Motor neuron (in vitro differentiated cells): ENCODE data around the gene KIAA0825. TPM values are rescaled to one million over a fixed set of nuclear protein-coding genes. Genes with fewer than 3 reads are reported as not detected.
"Not testable (repeated sequence)": the region's sequence is repeated elsewhere in the genome, so short reads cannot be mapped to it uniquely, and the experiment has no call there.

ENCODE experiments used
- ATAC-seq, 8 experiments: fragments of 200-7000 bp; cut with Tn5 transposase; replicated peaks in 6 of 8; 2 replicates each; pipeline ENCODE4 v1.8.0; 2021; ENCODE audit warnings: mild to moderate bottlenecking in 8 of 8, moderate library complexity in 8 of 8
- H3K27ac ChIP-seq, 2 donors: fragments of 250-450 bp; sonication (Bioruptor Pico); 2 replicates each; pipeline ENCODE4 v1.9.0; 2021; ENCODE audit warnings: antibody characterized with exemption in 2 of 2, mild to moderate bottlenecking in 2 of 2, moderate library complexity in 1 of 2
- H3K4me1 ChIP-seq, 2 donors: fragments of 250-450 bp; sonication (Bioruptor Pico); replicated peaks in 1 of 2; 2 replicates each; pipeline ENCODE4 v1.6.1; 2021; ENCODE audit warnings: antibody characterized with exemption in 2 of 2, mild to moderate bottlenecking in 2 of 2, moderate library complexity in 1 of 2
- H3K4me3 ChIP-seq, 5 donors: fragments of 250-450 bp; sonication (Bioruptor Pico); 2 replicates each; pipeline ENCODE4 v1.9.0; 2021; ENCODE audit warnings: antibody characterized with exemption in 5 of 5, mild to moderate bottlenecking in 5 of 5, moderate library complexity in 4 of 5
- WGBS, 10 experiments: fragments of 450-650 bp; shearing (Covaris generic); methylation state at CpG; one replicate each; pipeline ENCODE4 v1.0.0; 2022; 5-methylcytosine and 5-hydroxymethylcytosine counted together
- in situ Hi-C, 9 experiments: fragments of 400-800 bp; cut with MboI; loops; one replicate each; pipeline ENCODE4 v1.15.0; 2021; ENCODE audit warnings: low sequenced_read_pairs in 9 of 9, low pct_unique_long_range_greater_than_20kb in 2 of 9; ENCODE audit not compliant: unreplicated experiment in 9 of 9
- total RNA-seq, 8 experiments: library from RNA; unstranded; fragments of 300-600 nt; gene quantifications; 2 replicates each; pipeline versions ENCODE4 v1.2.3 to v1.2.4, GENCODE V29; 2022

Gene KIAA0825
- total RNA-seq, 8 experiments from 2014 or later: 2.0 to 9.3 (median 3.2) TPM

GRCh38 chr5:94170158-94170557 lies 448.2 kb downstream of the KIAA0825 start:
- H3K27ac ChIP-seq, H3K4me1 ChIP-seq, ATAC-seq, in situ Hi-C loops, H3K4me3 ChIP-seq: not testable (repeated sequence)
- 0 to 100% (median 76%) methylated on average over 1 to 5 of the region's 6 CpGs; no CpG with 5 or more reads in 1 of the 10 experiments for WGBS, 10 experiments

- in situ Hi-C loops: no loop called here
- WGBS, 10 experiments: 29 to 100% (median 88%) methylated on average over 1 to 2 of the region's 2 CpGs
- no peak for ATAC-seq
- Histone ChIP-seq H3K4me3 (no peak overlapping the region), H3K4me1 (no peaks in the 10 kb centered on the region), H3K27ac (no peak overlapping the region)
Observed at GRCh38 chr5:94168151-94168550, 450.3 kb downstream of the KIAA0825 start.

- no peaks in the 10 kb centered on the region for H3K4me1 ChIP-seq
- no peak overlapping the region for H3K4me3 ChIP-seq
- no peak for ATAC-seq
- 33 to 100% (median 86%) methylated on average over 1 of the region's 1 CpG; no CpG with 5 or more reads in 3 of the 10 experiments for WGBS, 10 experiments
- H3K27ac ChIP-seq: no peak overlapping the region
- in situ Hi-C loops: no loop called here
Observed at GRCh38 chr5:94161801-94162200, 456.6 kb downstream of the KIAA0825 start.

GRCh38 chr5:94159144-94159543 lies 459.3 kb downstream of the KIAA0825 start:
- ATAC-seq: no peak
- H3K27ac ChIP-seq: no peak overlapping the region
- in situ Hi-C loops: no loop called here
- no peaks in the 10 kb centered on the region for H3K4me1 ChIP-seq
- no peak overlapping the region for H3K4me3 ChIP-seq
- 41 to 100% (median 91%) methylated on average over 1 to 3 of the region's 4 CpGs; no CpG with 5 or more reads in 1 of the 10 experiments for WGBS, 10 experiments

- Histone ChIP-seq H3K4me1 (no peaks in the 10 kb centered on the region), H3K27ac (no peak overlapping the region), H3K4me3 (no peak overlapping the region)
- no peak for ATAC-seq
- 6 to 92% (median 66%) methylated on average over 2 to 4 of the region's 4 CpGs; no CpG with 5 or more reads in 2 of the 10 experiments for WGBS, 10 experiments
- in situ Hi-C loops: no loop called here
Observed at GRCh38 chr5:94157704-94158539, 460.5 kb downstream of the KIAA0825 start.

GRCh38 chr5:94154672-94155071 lies 463.7 kb downstream of the KIAA0825 start:
- 0 to 100% (median 90%) methylated on average over 1 to 2 of the region's 2 CpGs for WGBS, 10 experiments
- in situ Hi-C loops: no loop called here
- H3K4me3 ChIP-seq: no peak overlapping the region
- ATAC-seq: no peak
- no peaks in the 10 kb centered on the region for H3K4me1 ChIP-seq
- no peak overlapping the region for H3K27ac ChIP-seq

GRCh38 chr5:94153736-94154450 lies 464.5 kb downstream of the KIAA0825 start:
- no peak overlapping the region for H3K27ac ChIP-seq
- no peaks in the 10 kb centered on the region for H3K4me1 ChIP-seq
- no peak overlapping the region for H3K4me3 ChIP-seq
- ATAC-seq: peak in 2 of 8 experiments; percentile 73 to 82
- 41 to 98% (median 80%) methylated on average over 1 to 3 of the region's 3 CpGs for whole genome bisulfite sequencing, 10 experiments
- in situ Hi-C loops: no loop called here

GRCh38 chr5:94143621-94144020 lies 474.8 kb downstream of the KIAA0825 start:
- ATAC-seq, H3K4me1 ChIP-seq, in situ Hi-C loops, H3K4me3 ChIP-seq, H3K27ac ChIP-seq: not testable (repeated sequence)

GRCh38 chr5:94140300-94140699 lies 478.1 kb downstream of the KIAA0825 start:
- H3K27ac ChIP-seq: no peak overlapping the region
- no peak overlapping the region for H3K4me3 ChIP-seq
- 33 to 100% (median 95%) methylated on average over 2 of the region's 2 CpGs; no CpG with 5 or more reads in 1 of the 10 experiments for WGBS, 10 experiments
- no peaks in the 10 kb centered on the region for H3K4me1 ChIP-seq
- ATAC-seq: no peak
- in situ Hi-C loops: no loop called here

GRCh38 chr5:94130077-94130476 lies 488.3 kb downstream of the KIAA0825 start:
- Histone ChIP-seq H3K27ac (no peak overlapping the region), H3K4me1 (no peaks in the 10 kb centered on the region), H3K4me3 (no peak overlapping the region)
- no peak for ATAC-seq
- in situ Hi-C loops: no loop called here
- 71 to 100% (median 100%) methylated on average over 1 of the region's 1 CpG; no CpG with 5 or more reads in 5 of the 10 experiments for whole genome bisulfite sequencing, 10 experiments

- H3K4me1 ChIP-seq: no peaks in the 10 kb centered on the region
- in situ Hi-C loops: no loop called here
- H3K27ac ChIP-seq: no peak overlapping the region
- 0 to 95% (median 74%) methylated on average over 1 to 2 of the region's 2 CpGs for WGBS, 10 experiments
- no peak for ATAC-seq
- no peak overlapping the region for H3K4me3 ChIP-seq
Observed at GRCh38 chr5:94125107-94125506, 493.3 kb downstream of the KIAA0825 start.

- H3K27ac ChIP-seq, H3K4me1 ChIP-seq, H3K4me3 ChIP-seq, ATAC-seq, in situ Hi-C loops: not testable (repeated sequence)
- 38 to 100% (median 83%) methylated on average over 2 of the region's 2 CpGs; no CpG with 5 or more reads in 5 of the 10 experiments for WGBS, 10 experiments
Observed at GRCh38 chr5:94116317-94116716, 502.1 kb downstream of the KIAA0825 start.

- Histone ChIP-seq H3K4me3 (no peak overlapping the region), H3K27ac (no peak overlapping the region), H3K4me1 (peaks cover 8 to 12% of the 10 kb centered on the region in 2 donors)
- WGBS, 10 experiments: 79 to 100% (median 94%) methylated on average over 1 to 2 of the region's 2 CpGs; no CpG with 5 or more reads in 1 of the 10 experiments
- in situ Hi-C loops: no loop called here
- no peak for ATAC-seq
Observed at GRCh38 chr5:94113087-94113486, 505.3 kb downstream of the KIAA0825 start.
